UCSD-AML1 (cell line): Measurements from ENCODE around the gene ADD1.
A peak's percentile ranks its signal among the peaks of the same experiment; 100 is the strongest.

Source experiments
- DNase-seq: peaks from one replicate; lab custom pipeline; 2025; ENCODE audit not compliant: unreplicated experiment; lab: John Stamatoyannopoulos, UW

ADD1 gene

DNA sequence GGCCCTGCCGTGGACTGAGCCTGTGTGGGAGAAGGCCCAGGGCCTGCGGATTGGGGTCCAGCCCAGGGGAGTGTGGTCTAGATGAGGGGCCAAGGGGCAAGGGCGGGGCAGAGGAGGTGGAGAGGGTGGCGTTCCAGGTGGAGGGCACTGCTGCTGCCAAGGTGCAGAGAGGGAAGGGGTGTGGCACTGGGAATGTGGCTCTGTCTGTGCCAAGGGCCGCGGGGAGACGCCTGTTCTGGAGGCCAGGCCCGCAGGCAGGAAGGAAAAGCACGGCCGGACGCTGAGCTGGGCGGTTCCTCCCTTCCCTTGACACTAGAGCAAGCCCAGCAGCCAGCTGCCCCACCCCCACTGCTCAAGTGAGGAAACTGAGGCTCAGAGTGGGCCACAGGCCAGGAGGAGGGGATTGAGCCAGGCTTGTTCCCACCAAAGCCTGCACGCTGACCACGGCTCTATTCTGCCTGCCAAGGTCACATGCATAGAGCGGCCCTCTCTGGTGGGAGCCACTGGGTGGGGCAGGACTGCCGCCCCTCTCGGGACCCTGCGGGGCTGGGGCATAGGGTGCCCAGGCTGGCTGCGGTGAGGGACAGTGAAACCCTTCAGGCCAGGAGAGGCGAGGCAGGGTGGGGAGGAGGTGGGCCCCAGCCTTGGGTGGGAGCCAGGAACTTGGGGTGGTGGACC, 37.8 kb upstream of the ADD1 start:
- DNase-seq = peak; percentile 32

DNA sequence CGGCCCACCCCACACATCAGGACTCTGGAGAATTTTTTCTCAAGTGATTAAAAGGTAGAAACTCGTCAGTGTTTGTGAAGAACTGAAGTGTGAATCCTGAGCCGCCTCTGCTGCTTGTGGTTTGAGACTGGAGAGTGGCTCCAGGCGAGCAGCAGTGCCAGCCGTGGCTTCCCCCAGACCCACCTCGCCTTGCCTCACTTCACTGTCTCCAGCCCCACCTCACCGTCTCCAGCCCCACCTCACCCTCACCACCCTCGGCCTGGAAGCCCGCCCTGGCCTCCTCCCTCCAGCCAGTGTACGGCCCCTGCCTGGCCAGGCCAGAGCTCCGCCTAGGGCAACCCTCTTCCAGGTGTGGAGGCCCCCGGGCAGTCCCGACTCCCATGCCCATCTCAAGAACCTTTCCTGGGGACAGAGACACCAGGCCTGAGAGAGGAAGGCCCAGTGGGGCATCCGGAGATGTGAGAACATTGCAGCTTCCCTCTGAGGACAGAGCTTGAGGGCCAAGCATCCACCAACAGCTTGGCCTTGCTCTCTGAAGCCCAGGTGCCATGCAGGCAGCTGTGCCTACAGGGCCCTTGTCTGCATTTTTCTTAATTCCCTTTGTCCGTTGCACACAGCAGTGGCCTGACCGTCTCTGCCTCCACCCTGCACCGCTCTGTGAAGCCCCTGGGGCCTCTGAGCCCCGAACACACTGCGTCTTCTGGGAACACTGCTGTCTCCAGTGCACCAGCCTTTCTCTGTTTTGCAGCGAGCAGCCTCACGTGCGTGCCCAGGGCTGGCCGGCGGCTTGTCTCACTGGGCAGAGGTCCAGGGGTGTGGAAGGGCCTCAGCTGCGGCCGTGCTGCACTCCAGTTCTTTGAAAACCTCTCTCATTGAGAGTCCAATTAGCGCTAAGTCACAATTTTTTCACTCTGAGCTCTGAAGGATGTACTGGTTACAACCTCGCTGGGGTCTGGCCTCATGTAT, 37.0 kb upstream of the ADD1 start:
- DNase-seq = no peak

DNA sequence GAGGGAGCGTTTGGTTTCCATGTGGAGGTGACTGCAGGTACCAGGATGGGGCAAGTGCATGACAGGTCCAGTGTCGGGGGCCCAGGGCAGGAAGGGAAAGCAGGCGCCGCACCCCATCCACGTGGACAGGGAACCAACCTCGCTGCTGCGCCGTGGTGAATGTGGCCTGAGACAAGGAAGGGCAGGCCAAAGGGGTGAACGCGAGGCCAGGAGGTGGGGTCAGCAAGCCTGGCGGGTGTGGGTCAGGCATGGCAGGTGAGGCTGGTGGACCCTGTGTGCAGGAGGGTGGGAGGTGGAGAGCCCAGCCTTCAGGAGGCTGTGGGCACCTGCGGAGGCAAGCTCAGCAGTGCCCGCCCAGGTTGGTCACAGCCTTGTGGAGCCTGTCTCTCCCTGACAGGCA, 36.1 kb upstream of the ADD1 start:
- no peak for DNase-seq

DNA sequence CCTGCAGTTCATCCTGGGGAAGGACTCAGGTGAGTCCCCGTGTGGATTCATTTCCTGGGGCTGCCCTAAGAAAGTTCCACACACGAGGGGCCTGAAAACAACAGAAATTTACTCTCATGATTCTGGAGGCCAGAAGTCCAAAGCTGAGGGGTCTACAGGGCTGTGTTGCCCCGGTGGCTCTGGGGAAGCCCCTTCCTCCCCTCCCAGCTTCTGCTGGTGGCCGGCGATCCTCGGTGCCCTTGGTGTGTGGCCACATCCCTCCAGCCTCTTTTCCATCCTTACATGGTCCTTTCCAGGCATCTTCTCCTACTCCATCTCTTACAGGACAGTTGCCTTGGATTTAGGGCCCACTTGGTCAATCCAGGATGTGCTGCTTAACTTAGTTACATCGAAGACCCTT, 35.6 kb upstream of the ADD1 start:
- DNase-seq = no peak

DNA sequence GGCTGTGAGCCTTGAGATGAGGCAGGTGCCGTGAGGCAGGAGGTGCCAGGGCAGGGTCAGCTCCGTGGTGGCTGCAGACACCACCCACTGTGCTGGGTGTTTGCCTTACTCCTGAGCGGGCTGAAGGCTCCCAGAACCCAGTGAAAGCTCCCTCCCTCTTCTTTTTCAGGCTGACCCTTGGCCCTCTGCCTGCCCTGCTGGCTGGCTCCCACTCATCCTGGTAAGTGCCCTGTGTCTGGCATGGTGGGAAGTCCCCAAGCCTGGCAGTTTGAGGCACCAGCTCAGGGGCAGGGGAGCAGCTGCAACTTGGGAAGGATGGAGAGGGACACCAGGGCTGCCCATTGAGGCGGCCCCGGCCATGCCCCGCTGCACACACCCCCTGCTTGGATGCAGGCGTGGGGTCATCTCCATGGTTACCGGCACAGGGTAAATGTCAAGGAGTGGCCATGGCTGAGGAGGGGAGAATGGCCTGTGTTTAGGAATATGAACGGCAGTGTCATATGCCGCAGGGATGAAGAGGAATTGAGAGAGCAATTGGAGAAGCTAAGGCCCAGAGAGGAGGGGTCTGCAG, 33.9 kb upstream of the ADD1 start:
- no peak for DNase-seq

DNA sequence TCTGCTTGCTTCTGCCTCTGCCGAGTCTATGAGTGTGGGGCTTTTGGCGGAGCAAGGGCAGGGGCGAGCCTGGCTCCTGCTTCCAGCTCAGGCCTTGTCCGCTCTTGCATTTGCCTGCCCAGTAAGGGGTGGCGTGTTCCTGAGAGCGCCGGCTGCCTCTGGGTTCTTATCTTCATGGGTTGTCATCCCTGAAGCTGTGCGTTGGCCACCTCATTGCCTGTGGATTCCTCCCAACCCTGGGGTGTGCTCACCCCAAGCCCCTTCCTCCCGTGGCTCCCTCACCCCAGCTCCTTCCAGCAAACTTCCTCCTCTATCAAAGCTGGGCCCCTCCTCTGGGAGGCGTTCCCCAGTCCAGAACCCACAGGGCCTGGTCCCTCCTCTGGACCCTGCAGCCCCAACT, 33.3 kb upstream of the ADD1 start:
- peak; percentile 42 for DNase-seq

DNA sequence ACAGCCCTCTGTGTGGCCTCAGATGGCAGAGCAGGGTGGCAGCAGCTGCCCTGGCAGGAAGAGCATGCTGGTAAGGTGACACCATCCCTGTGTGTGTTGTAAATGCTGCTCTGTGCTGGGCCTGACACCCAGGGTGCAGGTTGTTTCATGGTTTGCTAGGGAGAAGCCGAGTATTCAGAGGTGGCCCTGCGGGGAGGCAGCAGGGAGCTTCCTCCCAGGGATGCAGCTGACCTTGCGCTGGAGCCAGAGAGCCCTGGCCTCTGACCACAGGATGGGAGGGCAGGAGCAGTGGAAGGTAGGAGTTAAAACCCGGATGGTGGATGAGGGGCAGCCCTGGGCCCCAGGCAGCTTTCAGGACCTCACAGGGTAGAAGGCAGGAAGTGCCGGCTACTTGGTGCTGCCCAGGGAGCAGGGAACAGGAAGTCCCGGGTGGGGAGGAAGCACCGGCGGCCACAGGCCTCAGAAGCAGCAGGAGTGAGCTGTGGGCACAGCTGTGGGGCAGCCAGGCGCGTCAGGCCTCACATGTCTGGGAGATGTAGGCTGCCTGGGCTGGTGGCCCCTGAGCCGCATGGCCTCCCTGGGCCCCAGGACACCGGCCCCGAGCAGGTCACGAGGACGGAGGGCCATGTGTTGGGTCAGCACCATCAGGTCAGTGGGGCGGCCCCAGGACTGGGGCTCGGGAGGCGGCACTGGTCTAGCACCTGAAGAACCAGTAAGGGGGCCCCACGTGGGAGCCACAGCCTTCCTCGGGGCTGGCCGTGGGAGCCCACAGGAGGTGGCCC, 31.6 kb upstream of the ADD1 start:
- DNase-seq = peak; percentile 90

DNA sequence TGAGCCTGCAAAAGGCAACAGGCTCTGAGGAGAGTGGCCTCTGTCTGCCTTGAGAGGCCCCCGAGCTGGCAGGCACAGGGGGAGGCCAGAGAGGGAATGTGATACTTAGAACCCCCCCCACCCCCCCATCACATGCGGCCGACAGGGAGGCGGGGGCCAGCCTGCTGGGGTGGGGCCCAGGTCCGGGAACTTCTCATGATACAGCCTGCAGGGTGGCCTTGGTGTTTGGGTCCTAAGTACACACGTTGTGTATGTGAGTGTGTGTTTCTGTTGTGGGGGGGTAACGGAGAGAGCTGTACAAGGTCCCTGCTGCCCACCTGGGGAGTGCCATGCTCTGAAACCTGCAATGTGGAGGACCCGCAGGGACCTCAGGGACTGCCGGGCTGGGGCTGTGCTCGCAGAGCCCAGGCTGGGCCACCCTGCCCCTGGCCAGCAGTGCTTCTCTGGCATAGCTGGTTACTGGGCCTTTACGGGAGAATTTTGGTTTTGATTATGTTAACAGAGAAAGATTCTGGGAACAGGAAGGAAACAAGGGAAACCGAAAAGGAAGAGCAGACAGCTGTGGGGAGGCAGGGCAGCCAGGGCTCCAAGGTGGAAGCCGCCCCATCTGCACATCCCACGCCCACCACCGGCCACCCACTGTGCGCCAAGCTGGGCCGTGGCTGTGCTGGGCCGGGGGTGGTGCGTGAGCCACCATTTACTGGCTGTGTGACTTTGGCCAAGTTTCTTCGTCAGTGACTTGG, 30.9 kb upstream of the ADD1 start:
- DNase-seq = peak; percentile 56

DNA sequence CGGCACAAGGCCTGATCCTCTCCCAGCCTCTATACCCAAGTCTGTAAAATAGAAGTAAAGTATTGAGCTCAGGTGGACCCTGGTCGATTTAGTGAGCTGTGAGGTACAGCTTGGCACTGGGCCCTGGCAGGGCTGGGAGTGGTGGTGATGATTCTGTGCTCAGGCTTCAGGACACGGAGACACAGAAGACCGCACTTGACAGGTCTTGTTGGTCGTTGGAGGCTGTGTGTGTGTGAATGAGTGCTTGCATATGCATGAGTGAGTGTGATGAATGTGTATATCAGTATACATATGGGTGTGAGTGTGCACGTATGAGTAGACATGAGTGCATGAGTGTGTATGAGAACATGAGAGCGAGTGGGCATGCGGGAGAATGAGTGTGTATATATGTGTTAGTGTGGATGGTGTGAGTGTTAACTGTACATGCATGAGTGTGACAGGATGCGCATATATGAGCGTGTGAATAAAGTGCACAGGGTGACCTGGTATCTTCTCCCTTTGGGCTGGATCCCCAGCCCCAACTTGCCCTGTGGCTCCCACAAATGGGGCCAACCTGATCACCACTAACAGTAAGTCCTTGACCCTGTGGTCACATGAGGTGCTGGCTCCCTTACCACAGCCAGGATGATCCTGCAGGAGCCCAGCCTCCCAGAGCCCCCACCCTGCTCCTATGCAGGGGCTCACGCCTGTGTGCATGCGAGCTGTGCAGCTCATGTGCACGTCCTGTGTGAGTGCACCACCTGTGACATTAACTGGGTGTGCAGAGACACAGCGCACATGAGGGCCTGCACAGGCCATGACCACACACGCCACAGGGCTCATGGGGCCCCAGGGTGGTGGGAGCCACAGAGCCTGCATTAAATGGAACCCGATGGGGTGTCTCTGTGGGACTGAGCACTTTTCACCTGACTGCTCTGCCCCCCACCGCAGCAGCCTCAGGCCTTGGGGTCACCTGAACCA, 29.9 kb upstream of the ADD1 start:
- no peak for DNase-seq

DNA sequence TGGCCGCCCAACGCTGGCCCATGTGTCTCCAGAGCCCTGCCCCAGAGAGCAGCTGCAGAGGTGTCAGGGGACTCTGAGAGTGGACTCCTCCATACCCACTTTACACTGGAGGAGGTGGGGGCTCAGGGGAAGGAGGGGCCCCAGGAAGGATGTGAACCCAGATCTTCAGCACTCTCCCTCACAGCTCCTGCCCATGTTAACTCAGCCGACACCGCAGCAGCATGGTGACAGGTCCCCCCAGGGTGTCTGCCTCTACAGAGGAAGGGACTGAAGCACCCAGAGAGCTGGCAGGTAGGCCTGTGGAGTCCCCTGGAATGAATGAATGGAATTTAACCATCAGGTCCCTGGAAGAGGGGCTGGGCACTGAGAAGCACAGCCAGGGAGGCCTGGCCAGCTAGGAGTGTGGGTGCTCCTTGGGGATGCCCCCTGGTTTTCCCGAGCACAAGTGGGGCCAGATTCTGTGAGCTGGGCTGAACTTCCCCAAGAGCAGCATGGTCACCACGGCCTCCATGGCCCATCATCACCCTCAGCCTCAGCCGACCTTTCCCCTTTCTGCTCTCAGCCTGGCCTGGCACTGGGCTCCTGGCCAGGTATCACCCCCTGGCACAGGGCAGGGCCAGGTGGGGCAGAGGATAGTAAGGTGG, 28.9 kb upstream of the ADD1 start:
- no peak for DNase-seq

DNA sequence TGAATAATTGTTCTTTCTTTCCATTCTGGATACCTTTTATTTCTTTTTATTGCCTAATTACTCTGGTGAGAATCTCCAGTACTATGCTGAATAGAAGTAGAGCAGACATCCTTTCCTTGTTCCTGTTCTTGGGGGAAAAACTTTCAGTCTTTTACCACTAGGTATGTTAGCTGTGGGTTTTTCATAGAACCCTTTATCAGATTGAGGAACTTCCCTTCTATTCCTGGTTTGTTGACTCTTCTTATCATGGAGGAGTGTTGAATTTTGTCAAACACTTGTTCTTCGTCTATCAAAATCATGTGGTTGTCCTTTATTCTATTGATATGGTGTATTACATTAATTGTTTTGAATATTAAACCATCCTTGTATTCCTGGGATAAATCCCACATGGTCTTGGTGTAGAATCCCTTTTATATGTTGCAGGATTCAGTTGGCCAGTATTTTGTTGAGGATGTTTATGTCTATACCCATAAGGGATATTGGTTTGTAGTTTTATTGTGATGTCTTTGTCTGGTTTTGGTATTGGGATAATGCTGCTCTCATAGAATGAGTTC, 27.2 kb upstream of the ADD1 start:
- DNase-seq = no peak

DNA sequence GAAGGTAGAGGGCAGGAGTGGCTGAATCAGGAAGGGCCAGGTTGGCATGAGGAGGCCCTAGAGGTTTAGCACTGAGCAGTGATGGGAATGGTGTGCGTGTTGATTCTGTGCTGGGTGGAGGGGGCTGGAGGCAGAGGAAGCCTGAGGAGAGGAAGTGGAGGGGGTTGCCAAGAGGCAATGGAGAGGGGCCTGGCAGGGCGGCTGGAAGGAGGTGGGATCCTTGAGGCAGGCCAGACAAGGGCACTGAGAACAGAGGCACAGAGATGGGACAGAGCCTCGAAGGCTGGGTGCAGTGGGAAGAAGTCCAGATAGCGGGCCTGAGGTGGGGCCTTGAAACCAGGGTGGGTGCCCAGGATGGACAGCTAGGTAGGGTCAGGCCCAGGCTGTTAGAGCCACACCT, 26.5 kb upstream of the ADD1 start:
- no peak for DNase-seq

DNA sequence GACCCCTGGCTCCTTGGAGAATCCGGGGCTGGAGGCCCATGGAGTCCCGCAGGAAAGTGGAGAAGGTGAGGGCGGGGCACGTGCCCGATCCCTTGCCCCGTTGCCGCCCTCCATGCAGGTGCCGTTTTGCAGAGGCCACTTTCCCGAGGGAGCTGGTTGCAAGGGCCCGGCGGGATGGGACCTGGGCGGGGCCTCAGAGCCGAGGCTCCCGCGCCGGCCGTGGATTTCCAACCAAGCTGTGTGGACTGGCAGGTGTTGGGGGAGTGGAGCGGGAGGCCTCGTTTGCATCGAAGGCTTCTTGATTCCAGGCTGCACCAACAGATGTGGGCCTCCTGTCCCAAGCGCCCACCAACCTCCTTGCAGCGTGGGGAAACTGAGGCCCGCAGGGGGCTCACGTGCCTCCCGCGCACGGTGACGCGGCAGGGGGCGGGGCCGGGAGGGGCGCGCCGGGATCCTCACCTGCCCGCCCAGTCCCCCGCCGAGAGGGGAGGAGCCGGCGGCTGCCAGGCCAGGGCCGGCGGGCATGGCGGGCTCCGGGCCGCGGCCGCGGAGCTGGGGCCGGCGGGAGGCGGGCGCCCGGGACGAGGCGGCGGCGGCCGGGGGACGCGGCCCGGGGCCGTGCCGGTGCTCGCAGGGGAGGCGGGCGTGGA, 25.8 kb upstream of the ADD1 start:
- no peak for DNase-seq

DNA sequence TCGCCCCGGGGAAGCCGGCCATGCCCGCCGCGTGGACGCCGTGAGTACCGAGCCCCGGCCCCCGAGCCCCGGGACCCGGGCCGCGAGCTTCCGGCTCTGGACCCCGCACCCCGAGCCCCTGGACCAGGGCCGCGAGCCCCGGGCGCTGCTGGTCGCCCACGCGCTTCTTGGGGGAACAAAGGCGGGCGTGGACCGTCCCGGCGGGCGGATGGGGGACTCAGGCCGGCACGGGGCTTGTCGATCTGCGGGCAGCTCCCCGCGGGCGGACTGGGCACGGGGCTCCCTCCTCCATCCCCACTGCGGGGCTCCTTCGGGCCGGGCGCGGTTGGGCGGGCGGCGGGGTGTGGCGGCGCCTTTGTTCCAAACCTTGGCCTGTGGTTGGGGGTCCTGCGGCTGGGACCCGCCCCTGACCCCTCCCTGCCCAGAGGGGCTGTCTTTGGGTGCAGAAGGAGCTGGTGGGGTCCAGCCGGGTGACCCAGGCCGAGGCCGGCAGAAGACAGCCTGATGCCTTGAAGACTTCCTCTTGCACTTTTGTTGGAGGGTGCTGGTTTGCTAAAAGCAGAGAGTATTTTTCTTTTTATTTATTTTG, 25.2 kb upstream of the ADD1 start:
- DNase-seq = no peak

DNA sequence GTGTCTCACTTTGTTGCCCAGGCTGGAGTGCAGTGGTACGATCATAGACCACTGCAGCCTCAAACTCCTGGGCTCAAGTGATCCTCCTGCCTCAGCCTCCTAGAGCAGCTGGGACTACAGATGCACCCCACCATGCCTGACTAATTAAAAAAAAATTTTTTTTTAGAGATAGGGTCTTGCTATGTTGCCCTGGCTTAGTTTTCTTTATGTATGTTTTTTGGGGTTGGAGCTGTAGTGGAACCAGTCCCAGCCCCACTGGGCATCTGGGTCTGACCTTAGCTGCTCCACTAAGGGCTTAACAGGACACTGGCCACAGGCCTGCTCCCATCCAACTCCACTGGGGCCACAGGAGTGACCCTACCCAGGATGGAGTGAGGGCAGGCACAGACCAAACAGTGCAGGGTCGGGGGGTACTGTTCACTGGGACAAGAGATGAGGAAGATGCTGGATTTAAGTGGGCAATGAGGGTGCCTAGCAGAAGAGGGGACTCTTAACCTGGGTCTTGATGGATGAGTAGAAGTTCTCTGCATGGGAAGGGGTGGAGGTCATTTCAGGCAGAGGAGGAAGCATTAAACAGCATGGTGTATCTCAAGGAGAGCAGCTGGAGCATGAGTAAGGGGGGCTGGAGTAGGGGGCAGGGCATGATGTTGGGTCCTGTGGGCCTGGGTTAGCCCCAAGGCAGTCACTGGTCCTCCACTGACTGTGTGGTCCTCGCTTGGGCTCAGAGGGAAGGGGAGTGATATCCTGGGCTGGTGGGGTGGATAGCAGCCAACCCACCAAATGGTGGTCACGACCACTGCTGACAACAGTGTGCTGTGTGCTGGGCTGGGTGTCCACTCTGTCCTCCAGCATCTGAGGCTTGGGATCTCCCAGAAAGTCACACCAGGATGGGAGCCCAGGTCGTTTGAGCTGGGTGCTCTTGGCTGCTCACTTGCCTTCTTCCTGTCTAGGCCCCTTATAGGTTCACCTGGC, 24.1 kb upstream of the ADD1 start:
- no peak for DNase-seq

DNA sequence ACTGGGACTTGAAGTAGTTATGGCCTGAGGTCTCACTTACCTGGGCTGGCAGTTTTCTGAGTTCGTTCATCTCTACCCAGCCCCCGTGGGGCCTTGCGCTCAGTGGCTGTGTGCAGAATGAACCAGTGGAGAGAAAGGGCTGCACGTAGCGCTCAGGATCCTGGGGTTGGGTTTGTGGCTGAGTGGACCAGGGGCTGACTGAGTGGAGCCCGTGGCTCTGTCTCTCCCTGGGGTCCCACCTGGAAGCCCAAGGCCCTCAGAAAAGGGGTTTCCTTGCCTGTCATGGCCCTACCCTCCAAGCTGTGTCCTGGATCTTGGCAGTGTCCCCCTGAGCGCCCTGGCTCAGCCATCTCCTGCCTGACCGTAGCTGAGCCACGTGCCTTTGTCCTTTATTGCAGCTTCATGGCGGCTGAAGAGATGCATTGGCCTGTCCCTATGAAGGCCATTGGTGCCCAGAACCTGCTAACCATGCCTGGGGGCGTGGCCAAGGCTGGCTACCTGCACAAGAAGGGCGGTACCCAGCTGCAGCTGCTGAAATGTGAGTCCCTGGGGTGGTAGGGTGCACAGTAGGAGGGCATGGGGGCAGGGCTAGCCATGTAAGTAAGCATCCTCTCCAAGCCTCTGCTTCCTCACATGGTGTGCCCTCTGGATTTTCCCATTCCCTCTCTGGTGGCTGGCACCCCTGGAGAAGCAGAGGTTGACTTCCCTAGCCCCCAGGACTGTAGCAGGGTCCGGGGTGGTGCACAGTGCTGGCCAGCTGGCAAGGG, 23.2 kb upstream of the ADD1 start:
- no peak for DNase-seq
